Endothelial cell of umbilical vein (primary cell): ENCODE data around the gene VAV3. TPM values are rescaled to one million over a fixed set of nuclear protein-coding genes. Genes with fewer than 3 reads are reported as not detected.

ENCODE experiments used
- BruUV-seq: library from RNA; stranded (reverse); fragments of 400-500 nt; replicated peaks from 2 replicates; lab custom pipeline; 2021; lab: Mats Ljungman, UMichigan
- CTCF ChIA-PET: fragments of 300-600, 350-600 bp; sonication (Branson Sonifier 250); formaldehyde crosslinking; loops from one replicate; lab custom pipeline; 2021; ENCODE audit warnings: antibody characterized with exemption, inconsistent platforms; lab: Charles Lee
- POLR2A ChIA-PET: fragments of 300-600, 350-600 bp; sonication (Branson Sonifier 250); formaldehyde crosslinking; loops from one replicate; lab custom pipeline; 2021; ENCODE audit warnings: antibody characterized with exemption, inconsistent platforms; lab: Charles Lee
- DNase-seq: peaks from one replicate; pipeline ENCODE4 v3.0.0-alpha.2; 2011; ENCODE audit warnings: low read depth, low spot score
- FAIRE-seq: peaks from 2 replicates; lab custom pipeline; 2011; peaks lifted over from hg19 to GRCh38; lab: Jason Lieb, UNC
- H2AFZ ChIP-seq: 2 replicates; pipeline ENCODE4 v1.6.0; 2012; ENCODE audit warnings: low read depth, low read length, control low read depth, inconsistent platforms
- H3K27ac ChIP-seq: 2 replicates; pipeline ENCODE4 v1.5.1; 2011; ENCODE audit warnings: low read depth, mild to moderate bottlenecking, control low read depth, low read length, moderate library complexity; ENCODE audit not compliant: insufficient read depth
- H3K27me3 ChIP-seq, 2 experiments: 2 replicates each; pipeline versions ENCODE4 v1.6.0 to v1.6.1; 2011; ENCODE audit warnings: low read length in 2 of 2, mixed read lengths in 1 of 2; ENCODE audit not compliant: control insufficient read depth in 2 of 2, insufficient read depth in 2 of 2
- H3K36me3 ChIP-seq, 2 experiments: 2 replicates in 1 of 2; 3 replicates in 1 of 2; pipeline ENCODE4 v1.5.1; 2011; ENCODE audit warnings: low read length in 2 of 2, mild to moderate bottlenecking in 1 of 2, moderate library complexity in 1 of 2; ENCODE audit not compliant: control insufficient read depth in 2 of 2, insufficient read depth in 2 of 2; ENCODE audit errors: extremely low read depth in 1 of 2
- H3K4me1 ChIP-seq: 3 replicates; pipeline ENCODE4 v1.5.1; 2011; ENCODE audit warnings: mild to moderate bottlenecking, low read length; ENCODE audit not compliant: control insufficient read depth, insufficient read depth; ENCODE audit errors: extremely low read depth
- H3K4me2 ChIP-seq: 2 replicates; pipeline ENCODE4 v1.6.1; 2011; ENCODE audit warnings: low read length, control low read depth, mixed read lengths; ENCODE audit not compliant: insufficient read depth
- H3K4me3 ChIP-seq, 3 experiments: fragments of 200-600 bp in 1 of 3; sonication (generic), shearing (Covaris generic) in 1 of 3; replicated peaks in 1 of 3; 2 replicates each; pipeline ENCODE4 v1.5.1; 2011 to 2016; ENCODE audit warnings: control low read depth in 3 of 3, low read length in 3 of 3, mild to moderate bottlenecking in 2 of 3, inconsistent platforms in 1 of 3, low read depth in 1 of 3, moderate library complexity in 1 of 3; ENCODE audit not compliant: insufficient read depth in 1 of 3
- H3K79me2 ChIP-seq: 2 replicates; pipeline ENCODE4 v1.6.0; 2012; ENCODE audit warnings: low read length, inconsistent platforms; ENCODE audit not compliant: control insufficient read depth, insufficient read depth
- H3K9ac ChIP-seq: replicated peaks from 2 replicates; pipeline ENCODE3; 2011; ENCODE audit warnings: low read length, control low read depth; ENCODE audit not compliant: insufficient read depth; ENCODE audit errors: extremely low read depth
- H3K9me1 ChIP-seq: replicated peaks from 3 replicates; pipeline ENCODE4 v1.6.0; 2011; ENCODE audit warnings: mild to moderate bottlenecking, low read length; ENCODE audit not compliant: control insufficient read depth, insufficient read depth; ENCODE audit errors: extremely low read depth
- H3K9me3 ChIP-seq: replicated peaks from 2 replicates; pipeline ENCODE4 v1.5.1; 2012; ENCODE audit warnings: low read length, inconsistent platforms; ENCODE audit not compliant: control insufficient read depth, insufficient read depth
- H4K20me1 ChIP-seq: replicated peaks from 2 replicates; pipeline ENCODE3; 2011; ENCODE audit warnings: mild to moderate bottlenecking, low read length; ENCODE audit not compliant: control insufficient read depth, insufficient read depth; ENCODE audit errors: extremely low read depth
- CTCF ChIP-seq, 2 donors: IDR thresholded peaks; 1 replicate in 1 of 2; 2 replicates in 1 of 2; pipeline ENCODE4 v1.5.1; 2011; ENCODE audit warnings: low read length in 2 of 2, mild to moderate bottlenecking in 2 of 2, moderate library complexity in 2 of 2, control low read depth in 1 of 2, inconsistent platforms in 1 of 2, low read depth in 1 of 2; ENCODE audit not compliant: insufficient read depth in 1 of 2; ENCODE audit errors: extremely low read depth in 1 of 2
- FOS ChIP-seq: IDR thresholded peaks from 2 replicates; pipeline ENCODE4 v1.6.1; 2011; ENCODE audit warnings: mild to moderate bottlenecking, low read length, moderate library complexity, borderline replicate concordance; ENCODE audit not compliant: insufficient read depth
- JUN ChIP-seq: IDR thresholded peaks from 2 replicates; pipeline ENCODE4 v1.6.1; 2011; ENCODE audit warnings: borderline replicate concordance, low read depth; ENCODE audit not compliant: insufficient read length, insufficient read depth
- MAX ChIP-seq: IDR thresholded peaks from 2 replicates; pipeline ENCODE4 v1.6.1; 2011; ENCODE audit not compliant: insufficient read depth, insufficient read length
- MYC ChIP-seq: IDR thresholded peaks from one replicate; pipeline ENCODE4 v1.6.1; 2011; ENCODE audit warnings: mild to moderate bottlenecking, low read depth, low read length
- POLR2A ChIP-seq: IDR thresholded peaks from 2 replicates; pipeline ENCODE4 v1.6.1; 2012; ENCODE audit warnings: low read depth, mild to moderate bottlenecking, control low read depth, low read length
- POLR2AphosphoS5 ChIP-seq: IDR thresholded peaks from 2 replicates; pipeline ENCODE4 v1.6.1; 2012; ENCODE audit warnings: low read depth, mild to moderate bottlenecking, control low read depth, low read length, moderate library complexity; ENCODE audit not compliant: insufficient read depth
- dilution Hi-C: fragments of 300-500 bp; cut with MboI; formaldehyde crosslinking; loops from one replicate; pipeline ENCODE4 v1.15.0; 2019; ENCODE audit warnings: low sequenced_read_pairs; ENCODE audit not compliant: extremely low pct_ligation_motif_present
- intact Hi-C: fragments of 100-400 bp; cut with micrococcal nuclease; formaldehyde crosslinking; loops from one replicate; pipeline ENCODE4 v1.10.0; 2022
- polyA plus RNA-seq, 4 experiments: library from polyadenylated mRNA; depleted of rRNA in 3 of 4; stranded (reverse) in 3 of 4; unstranded in 1 of 4; fragments of >200 nt; gene quantifications; 2 replicates each; pipeline versions ENCODE4 v1.2.1 to v1.2.3, GENCODE V29; 2011 to 2012; ENCODE audit warnings: missing spikeins in 1 of 4
- total RNA-seq: library from RNA; stranded (reverse); gene quantifications from 2 replicates; pipeline ENCODE4 v1.2.3, GENCODE V29; 2021

The VAV3 gene
- total and polyA plus RNA-seq, 2 donors (not counting 3 experiments of a cell fraction or from before 2014, with no cell fraction given): 0.18 to 1.5 TPM

- ChIA-PET POLR2A (no interaction called here), CTCF (no interaction called here)
- Histone ChIP-seq H2AFZ (no peak overlapping the region), H3K9me1 (no peaks in the 10 kb centered on the region), H3K36me3 (no peaks in the 10 kb centered on the region), H3K4me1 (no peaks in the 10 kb centered on the region), H3K9ac (no peak overlapping the region), H4K20me1 (no peaks in the 10 kb centered on the region), H3K27me3 (peaks cover 0 to 12% of the 10 kb centered on the region in 2 experiments), H3K4me3 (no peak overlapping the region), H3K9me3 (no peaks in the 10 kb centered on the region), H3K79me2 (no peaks in the 10 kb centered on the region), H3K4me2 (no peak overlapping the region), H3K27ac (no peak overlapping the region)
- no peak for FAIRE-seq
- no peak for TF ChIP-seq POLR2A
- no peak for TF ChIP-seq JUN
- no TSS peak for BruUV-seq
- dilution Hi-C loops (no loop called here), intact Hi-C loops (no loop called here)
- no peak for DNase-seq
These were observed 158.1 kb downstream of the VAV3 start for GRCh38 chr1:107806902-107807301.

GRCh38 chr1:107804741-107805140 is 160.2 kb downstream of the VAV3 start:
- POLR2A ChIA-PET: no interaction called here
- no peak overlapping the region for H3K9ac ChIP-seq
- BruUV-seq: no TSS peak
- no peaks in the 10 kb centered on the region for H3K4me1 ChIP-seq
- TF ChIP-seq FOS (no peak), MYC (no peak), POLR2AphosphoS5 (no peak), CTCF (IDR thresholded peaks at IDR 0.05; ENCODE audit: extremely low read depth in 1 of 2, insufficient read depth in 1 of 2, low read depth in 1 of 2, low read length in 2 of 2) (no peak), MAX (no peak)
- intact Hi-C loops: no loop called here
- dilution Hi-C loops: no loop called here
- H3K27ac ChIP-seq: no peak overlapping the region
- H3K9me1 ChIP-seq: no peaks in the 10 kb centered on the region
- no peak overlapping the region for H3K4me3 ChIP-seq
- no peaks in the 10 kb centered on the region for H3K79me2 ChIP-seq
- CTCF ChIA-PET: interaction anchor here (1.3 kb wide), 1 partner anchor 12 kb away, joined by 3 read pairs; no protein-coding TSS in a partner anchor
- no peak overlapping the region for H3K4me2 ChIP-seq
- DNase-seq (no peak), FAIRE-seq (no peak)
- peaks cover 0 to 12% of the 10 kb centered on the region in 2 experiments for H3K27me3 ChIP-seq
- no peaks in the 10 kb centered on the region for H3K36me3 ChIP-seq
- no peak overlapping the region for H2AFZ ChIP-seq
- no peaks in the 10 kb centered on the region for H4K20me1 ChIP-seq
- H3K9me3 ChIP-seq: no peaks in the 10 kb centered on the region
